Right atrium auricular region (tissue), 2 donors: Measurements from ENCODE around the gene MITF. TPM values are rescaled to one million over a fixed set of nuclear protein-coding genes. Genes with fewer than 3 reads are reported as not detected.

Experiments used
- DNase-seq: peaks from one replicate; pipeline ENCODE4 v3.0.0-alpha.2; 2019; ENCODE audit warnings: low spot score
- H3K27ac ChIP-seq, 2 donors: fragments of 200-600 bp; sonication (generic); 1 replicate in 1 of 2; 2 replicates in 1 of 2; pipeline ENCODE4 v1.5.1; 2016 to 2019
- H3K27me3 ChIP-seq, 2 donors: fragments of 200-600 bp; sonication (generic); one replicate each; pipeline versions ENCODE4 v1.5.1 to v1.6.0; 2017 to 2019
- H3K36me3 ChIP-seq: fragments of 200-600 bp; sonication (generic); one replicate; pipeline ENCODE4 v1.5.1; 2016
- H3K4me1 ChIP-seq, 2 donors: fragments of 200-600 bp; sonication (generic); one replicate each; pipeline versions ENCODE4 v1.5.1 to v1.6.0; 2017 to 2019
- H3K4me3 ChIP-seq, 2 donors: fragments of 200-600 bp; sonication (generic); 1 replicate in 1 of 2; 2 replicates in 1 of 2; pipeline ENCODE4 v1.5.1; 2017 to 2019; ENCODE audit warnings: mild to moderate bottlenecking in 1 of 2, moderate library complexity in 1 of 2
- H3K9me3 ChIP-seq, 2 donors: fragments of 200-600 bp; sonication (generic); one replicate each; pipeline ENCODE4 v1.5.1; 2019
- total RNA-seq, 2 donors: library from RNA; depleted of rRNA; stranded (reverse); fragments of >200 nt; gene quantifications; one replicate each; pipeline ENCODE4 v1.1.0, GENCODE V29; 2016
- TF ChIP-seq, protein P1 (sequence below), 2 donors: fragments of 200-600 bp; sonication (generic); IDR thresholded peaks; one replicate each; pipeline ENCODE4 v1.5.1; 2019; ENCODE audit warnings: antibody characterized with exemption in 2 of 2

The MITF gene
- total RNA-seq, 2 donors from 2014 or later = 47.6 to 68.6 TPM

DNA sequence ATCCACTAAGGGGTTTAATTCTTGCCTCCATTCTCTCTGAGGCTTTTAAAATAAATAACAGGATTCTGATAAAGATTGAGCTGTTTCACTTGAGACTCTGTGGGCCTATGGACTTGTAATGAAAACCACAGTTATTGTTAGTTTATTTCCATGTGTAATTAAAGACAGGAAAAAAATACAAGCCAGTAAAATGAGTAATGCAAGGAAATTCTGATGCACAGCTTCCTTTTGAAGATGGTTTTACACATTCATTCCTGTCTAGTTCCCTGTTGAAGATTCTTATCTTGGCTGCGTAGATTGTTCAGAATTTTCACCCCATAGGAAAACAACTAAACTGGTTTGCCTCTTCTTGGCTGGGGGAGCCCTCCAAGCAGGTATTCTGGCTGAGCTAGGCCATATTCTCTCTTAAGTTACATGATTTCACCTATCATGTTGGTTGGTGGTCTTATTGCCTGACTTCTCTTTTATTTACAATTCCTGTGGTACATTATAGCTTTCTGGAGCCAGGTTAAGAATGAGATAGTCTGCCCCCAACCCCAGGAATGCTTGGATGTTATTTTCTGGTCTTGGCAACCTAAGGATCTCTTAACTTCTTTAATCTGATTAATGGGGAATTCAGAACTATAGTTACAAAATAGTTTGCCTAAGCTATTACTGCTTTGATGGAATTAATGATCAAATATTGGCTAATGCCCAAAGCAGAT lies 67.6 kb downstream of the MITF start:
- Histone ChIP-seq H3K27ac (no peak overlapping the region), H3K27me3 (no peaks in the 10 kb centered on the region), H3K36me3 (no peaks in the 10 kb centered on the region), H3K4me3 (no peak overlapping the region), H3K9me3 (no peaks in the 10 kb centered on the region), H3K4me1 (peaks cover 0 to 9% of the 10 kb centered on the region in 2 donors)
- DNase-seq = no peak
- TF ChIP-seq, protein P1, sequence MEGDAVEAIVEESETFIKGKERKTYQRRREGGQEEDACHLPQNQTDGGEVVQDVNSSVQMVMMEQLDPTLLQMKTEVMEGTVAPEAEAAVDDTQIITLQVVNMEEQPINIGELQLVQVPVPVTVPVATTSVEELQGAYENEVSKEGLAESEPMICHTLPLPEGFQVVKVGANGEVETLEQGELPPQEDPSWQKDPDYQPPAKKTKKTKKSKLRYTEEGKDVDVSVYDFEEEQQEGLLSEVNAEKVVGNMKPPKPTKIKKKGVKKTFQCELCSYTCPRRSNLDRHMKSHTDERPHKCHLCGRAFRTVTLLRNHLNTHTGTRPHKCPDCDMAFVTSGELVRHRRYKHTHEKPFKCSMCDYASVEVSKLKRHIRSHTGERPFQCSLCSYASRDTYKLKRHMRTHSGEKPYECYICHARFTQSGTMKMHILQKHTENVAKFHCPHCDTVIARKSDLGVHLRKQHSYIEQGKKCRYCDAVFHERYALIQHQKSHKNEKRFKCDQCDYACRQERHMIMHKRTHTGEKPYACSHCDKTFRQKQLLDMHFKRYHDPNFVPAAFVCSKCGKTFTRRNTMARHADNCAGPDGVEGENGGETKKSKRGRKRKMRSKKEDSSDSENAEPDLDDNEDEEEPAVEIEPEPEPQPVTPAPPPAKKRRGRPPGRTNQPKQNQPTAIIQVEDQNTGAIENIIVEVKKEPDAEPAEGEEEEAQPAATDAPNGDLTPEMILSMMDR (IDR thresholded peaks at IDR 0.05) = no peak

DNA sequence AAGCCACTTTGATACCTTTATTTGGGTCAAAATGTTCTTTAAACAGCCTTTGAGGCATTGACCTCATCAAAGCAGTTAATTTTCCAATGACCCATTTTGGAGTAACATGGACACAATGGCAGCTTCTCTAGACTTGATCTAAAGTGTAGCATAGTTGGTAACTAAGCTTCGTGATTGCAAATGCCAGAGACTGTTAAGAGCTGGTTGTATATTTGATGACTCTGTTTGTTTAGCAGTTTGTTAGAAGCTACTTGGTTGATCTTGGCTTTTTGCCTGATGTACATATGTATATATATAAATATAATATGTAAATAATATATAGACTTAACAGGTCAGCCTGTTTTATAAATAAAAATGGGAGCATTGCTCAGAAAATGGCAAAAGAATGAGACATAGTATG lies 68.4 kb downstream of the MITF start:
- no peak overlapping the region for H3K4me3 ChIP-seq
- no peaks in the 10 kb centered on the region for H3K27me3 ChIP-seq
- no peak overlapping the region for H3K27ac ChIP-seq
- no peaks in the 10 kb centered on the region for H3K9me3 ChIP-seq
- peaks cover 0 to 10% of the 10 kb centered on the region in 2 donors for H3K4me1 ChIP-seq
- DNase-seq = no peak
- TF ChIP-seq, protein P1 (IDR thresholded peaks at IDR 0.05) = no peak
- no peaks in the 10 kb centered on the region for H3K36me3 ChIP-seq

DNA sequence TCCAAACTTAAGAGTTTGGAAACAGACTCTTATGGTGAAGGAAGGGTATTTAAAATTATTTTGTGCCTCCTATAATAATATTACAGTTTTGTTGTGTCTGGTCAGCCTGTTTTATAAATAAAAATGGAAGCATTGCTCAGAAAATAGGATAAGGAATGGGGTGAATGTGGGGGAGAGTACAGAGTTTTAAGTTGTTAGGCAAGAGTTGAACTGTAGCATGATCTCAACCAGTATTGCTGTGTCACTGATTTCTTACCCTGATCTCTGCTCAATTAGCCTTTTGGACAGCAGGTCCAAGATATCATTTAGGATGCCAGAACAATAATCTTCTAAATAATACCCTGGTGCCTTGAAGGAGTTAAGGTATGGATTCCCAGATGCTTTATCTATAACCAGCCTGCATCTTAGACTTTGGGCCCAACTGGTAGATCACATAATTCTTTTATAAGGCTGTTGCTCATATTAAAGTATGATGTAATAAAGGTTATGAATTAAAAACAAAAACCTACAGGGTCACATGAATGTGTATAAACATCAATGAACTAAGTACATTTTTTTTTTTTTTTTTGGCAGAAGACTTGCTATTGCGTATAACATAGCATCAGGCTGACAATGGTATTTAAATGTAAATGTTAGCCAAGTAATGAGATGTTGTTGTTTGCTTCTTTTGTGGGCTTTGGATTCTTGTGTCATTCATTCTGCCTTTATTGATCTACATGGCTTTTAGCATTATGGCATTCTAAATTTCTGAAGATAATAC lies 70.0 kb downstream of the MITF start:
- no peak for DNase-seq
- peaks cover 0 to 10% of the 10 kb centered on the region in 2 donors for H3K4me1 ChIP-seq

DNA sequence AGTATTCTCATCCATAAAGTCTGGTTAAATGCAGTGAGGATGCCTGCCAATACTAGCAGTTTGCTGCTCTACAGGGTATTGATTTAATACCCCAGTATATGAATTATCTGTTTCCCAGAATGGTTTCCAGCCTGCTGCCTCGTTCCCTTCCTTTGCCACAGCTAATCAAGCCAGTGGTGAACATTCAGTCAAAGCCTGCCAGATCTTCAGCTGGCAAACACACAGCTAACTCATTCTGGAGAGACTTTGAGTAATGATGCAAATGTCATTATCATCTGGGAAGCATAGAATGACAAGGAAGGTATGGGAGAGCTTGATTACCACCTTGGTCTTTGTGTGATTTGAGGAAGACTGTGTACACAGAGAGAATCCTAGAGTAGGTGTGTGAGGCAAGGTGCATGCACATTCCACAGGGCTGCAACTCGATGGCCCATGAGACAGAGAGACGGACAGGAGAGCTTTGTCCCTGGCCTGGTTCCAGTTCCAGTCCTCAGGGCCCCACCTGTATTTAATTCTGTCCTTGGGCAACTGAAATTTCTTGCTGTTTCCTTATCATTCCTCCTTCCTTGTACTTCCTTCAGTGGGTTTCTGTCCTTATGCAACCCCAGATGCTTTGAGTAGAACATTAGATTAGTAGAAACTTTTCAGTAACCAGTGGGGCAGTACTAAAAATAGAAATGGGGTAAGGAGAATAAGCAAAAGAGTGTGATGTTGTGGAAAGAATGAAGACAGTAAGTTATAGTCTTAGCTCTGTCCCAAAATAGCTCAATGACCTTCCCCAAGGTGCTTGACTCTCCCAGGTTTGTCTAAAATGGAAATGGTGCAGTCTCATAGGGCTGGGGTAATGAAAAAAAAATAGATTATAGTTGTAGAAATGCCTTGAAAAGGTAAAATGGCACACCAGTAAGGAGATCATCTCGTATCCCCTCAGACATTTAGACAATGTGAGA lies 72.5 kb downstream of the MITF start:
- Histone ChIP-seq H3K4me3 (no peak overlapping the region), H3K27ac (peak overlapping the region in 1 of 2 donors; percentile 48), H3K4me1 (peaks cover 0 to 14% of the 10 kb centered on the region in 2 donors), H3K27me3 (no peaks in the 10 kb centered on the region), H3K9me3 (no peaks in the 10 kb centered on the region), H3K36me3 (no peaks in the 10 kb centered on the region)
- DNase-seq = no peak
- TF ChIP-seq, protein P1 (IDR thresholded peaks at IDR 0.05) = no peak

More for the DNA sequence above, 70.0 kb downstream of the MITF start:
- no peak overlapping the region for H3K4me3 ChIP-seq
- H3K9me3 ChIP-seq = no peaks in the 10 kb centered on the region
- H3K27ac ChIP-seq = no peak overlapping the region
- TF ChIP-seq, protein P1 (IDR thresholded peaks at IDR 0.05) = no peak
- H3K36me3 ChIP-seq = no peaks in the 10 kb centered on the region
- H3K27me3 ChIP-seq = no peaks in the 10 kb centered on the region

DNA sequence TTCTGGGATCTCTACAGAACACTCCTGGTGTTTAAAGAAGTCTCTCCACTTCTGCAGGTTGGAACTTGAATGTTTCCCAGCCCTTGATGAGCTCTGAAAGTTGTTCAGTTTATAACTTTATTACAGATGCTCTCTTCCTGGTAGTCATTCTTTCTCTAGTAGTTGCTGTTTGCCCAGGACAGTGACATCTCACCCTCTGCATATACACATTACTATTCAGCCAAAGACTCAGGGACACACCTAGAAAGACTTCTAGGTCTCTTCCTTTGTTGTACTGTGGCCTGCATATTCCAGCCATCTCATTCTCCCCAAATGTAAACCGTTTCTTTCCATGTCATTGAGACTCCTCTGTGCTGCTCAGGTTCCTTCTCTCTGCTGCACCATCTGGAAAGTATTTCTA lies 76.7 kb downstream of the MITF start:
- no peak overlapping the region for H3K27ac ChIP-seq
- H3K4me1 ChIP-seq = peaks cover 0 to 47% of the 10 kb centered on the region in 2 donors
- no peaks in the 10 kb centered on the region for H3K36me3 ChIP-seq
- no peaks in the 10 kb centered on the region for H3K27me3 ChIP-seq
- no peak for DNase-seq
- H3K4me3 ChIP-seq = no peak overlapping the region
- TF ChIP-seq, protein P1 (IDR thresholded peaks at IDR 0.05) = no peak
- H3K9me3 ChIP-seq = no peaks in the 10 kb centered on the region
